ENCODE results near the gene STK17A.

- TF ChIP-seq CTCF (IDR thresholded peaks at IDR 0.05) (no peak), POLR2A (IDR thresholded peaks at IDR 0.05) (no peak)
Observed at GRCh38 chr7:43637114-43637806, 54.4 kb downstream of the STK17A start.
